ENCODE results near the gene SAP30BP. TPM values are rescaled to one million over a fixed set of nuclear protein-coding genes. Genes with fewer than 3 reads are reported as not detected.

SAP30BP gene
- total RNA-seq, 1 experiment from 2014 or later = 80.3 TPM

DNA sequence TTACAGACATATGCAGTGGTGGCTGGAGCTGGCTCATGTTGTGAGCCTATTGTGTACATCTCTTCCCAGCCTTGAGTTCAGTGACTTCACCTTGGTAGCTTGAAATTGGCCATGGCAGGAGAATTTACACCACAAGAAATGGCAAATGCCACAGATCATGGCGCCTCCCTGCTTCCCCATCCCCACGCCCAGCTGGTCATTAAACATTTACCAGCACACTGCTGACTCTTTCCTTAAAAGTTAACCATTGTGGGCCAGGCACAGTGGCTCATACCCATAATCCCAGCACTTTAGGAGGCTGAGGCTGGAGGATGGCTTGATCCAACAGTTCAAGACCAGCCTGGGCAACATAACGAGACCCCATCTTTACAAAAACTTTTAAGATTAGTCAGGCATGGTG is 31.5 kb downstream of the SAP30BP start:
- H3K27me3 ChIP-seq (ENCODE audit: insufficient read depth, low read depth) = no peaks in the 10 kb centered on the region
- TF ChIP-seq, protein P1, sequence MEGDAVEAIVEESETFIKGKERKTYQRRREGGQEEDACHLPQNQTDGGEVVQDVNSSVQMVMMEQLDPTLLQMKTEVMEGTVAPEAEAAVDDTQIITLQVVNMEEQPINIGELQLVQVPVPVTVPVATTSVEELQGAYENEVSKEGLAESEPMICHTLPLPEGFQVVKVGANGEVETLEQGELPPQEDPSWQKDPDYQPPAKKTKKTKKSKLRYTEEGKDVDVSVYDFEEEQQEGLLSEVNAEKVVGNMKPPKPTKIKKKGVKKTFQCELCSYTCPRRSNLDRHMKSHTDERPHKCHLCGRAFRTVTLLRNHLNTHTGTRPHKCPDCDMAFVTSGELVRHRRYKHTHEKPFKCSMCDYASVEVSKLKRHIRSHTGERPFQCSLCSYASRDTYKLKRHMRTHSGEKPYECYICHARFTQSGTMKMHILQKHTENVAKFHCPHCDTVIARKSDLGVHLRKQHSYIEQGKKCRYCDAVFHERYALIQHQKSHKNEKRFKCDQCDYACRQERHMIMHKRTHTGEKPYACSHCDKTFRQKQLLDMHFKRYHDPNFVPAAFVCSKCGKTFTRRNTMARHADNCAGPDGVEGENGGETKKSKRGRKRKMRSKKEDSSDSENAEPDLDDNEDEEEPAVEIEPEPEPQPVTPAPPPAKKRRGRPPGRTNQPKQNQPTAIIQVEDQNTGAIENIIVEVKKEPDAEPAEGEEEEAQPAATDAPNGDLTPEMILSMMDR (conservative IDR thresholded peaks at IDR 0.05) = no peak
- TF ChIP-seq EZH2 (IDR thresholded peaks at IDR 0.05; ENCODE audit: low read depth) = no peak
- H3K4me3 ChIP-seq = no peak overlapping the region
- intact Hi-C loops (cut with micrococcal nuclease; ENCODE audit: unreplicated experiment) = no loop called here
- H3K4me2 ChIP-seq = peak overlapping the region; percentile 52
- no peaks in the 10 kb centered on the region for H3K9me3 ChIP-seq (ENCODE audit: insufficient read depth, low read depth)
- H3K4me1 ChIP-seq (replicated peaks; ENCODE audit: insufficient read depth) = peaks cover 71% of the 10 kb centered on the region
- H2AFZ ChIP-seq = no peak overlapping the region
- DNase-seq = no peak
- H3K27ac ChIP-seq = peak overlapping the region; percentile 72; the same call in 1 of the 2 replicates
- H3K36me3 ChIP-seq (ENCODE audit: low read depth) = peaks cover 9% of the 10 kb centered on the region; the same call in 1 of the 2 replicates
- ChIA-PET CTCF (no interaction called here), POLR2A (ENCODE audit: unreplicated experiment) (interaction anchor here (0.6 to 0.7 kb wide), 2 partner anchors 8 to 9 kb away, joined by 3 read pairs; no protein-coding TSS in a partner anchor)
- BruUV-seq (replicated peaks) = no TSS peak
- H3K79me2 ChIP-seq (ENCODE audit: low read depth) = peaks cover 40% of the 10 kb centered on the region
- no peaks in the 10 kb centered on the region for H4K20me1 ChIP-seq (ENCODE audit: insufficient read depth)
- peaks cover 59% of the 10 kb centered on the region for H3F3A ChIP-seq (ENCODE audit: insufficient read depth, low read depth)
- no peaks in the 10 kb centered on the region for H3K9me2 ChIP-seq (ENCODE audit: insufficient read depth)

DNA sequence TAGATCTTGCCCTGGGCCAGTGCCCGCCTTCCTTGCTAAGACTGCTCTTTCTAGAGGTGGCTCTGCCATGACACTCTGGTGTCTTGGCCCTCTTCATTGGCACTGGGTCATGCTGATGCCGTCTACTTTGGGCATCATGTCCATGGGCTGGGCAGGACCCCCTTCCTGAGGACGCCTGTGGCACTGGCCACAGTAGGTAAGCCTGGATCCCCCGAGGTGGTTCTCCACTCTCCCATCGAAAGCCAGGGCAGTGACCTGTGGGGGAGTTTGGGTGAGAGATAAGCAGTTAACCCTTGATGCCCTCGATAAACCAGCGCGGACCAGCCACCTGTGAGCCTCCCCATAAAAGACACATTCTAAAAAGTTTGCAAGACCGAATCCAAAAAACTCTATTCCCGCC is 34.1 kb downstream of the SAP30BP start:
- Histone ChIP-seq H3K4me3 (no peak overlapping the region), H2AFZ (no peak overlapping the region), H3K9me3 (ENCODE audit: insufficient read depth, low read depth) (no peaks in the 10 kb centered on the region), H3K9me2 (ENCODE audit: insufficient read depth) (no peaks in the 10 kb centered on the region), H3K36me3 (ENCODE audit: low read depth) (peaks cover 13% of the 10 kb centered on the region; the same call in 1 of the 2 replicates), H3K4me2 (peak overlapping the region; percentile 59), H4K20me1 (ENCODE audit: insufficient read depth) (no peaks in the 10 kb centered on the region), H3K79me2 (ENCODE audit: low read depth) (peaks cover 29% of the 10 kb centered on the region), H3K27ac (peak overlapping the region; percentile 71), H3K27me3 (ENCODE audit: insufficient read depth, low read depth) (no peaks in the 10 kb centered on the region), H3F3A (ENCODE audit: insufficient read depth, low read depth) (peaks cover 49% of the 10 kb centered on the region), H3K4me1 (replicated peaks; ENCODE audit: insufficient read depth) (peaks cover 61% of the 10 kb centered on the region)
- DNase-seq = no peak
- ChIA-PET CTCF (no interaction called here), POLR2A (ENCODE audit: unreplicated experiment) (no interaction called here)
- no TSS peak for BruUV-seq (replicated peaks)
- TF ChIP-seq, protein P1 (conservative IDR thresholded peaks at IDR 0.05) = no peak
- no peak for TF ChIP-seq EZH2 (IDR thresholded peaks at IDR 0.05; ENCODE audit: low read depth)
- intact Hi-C loops (cut with micrococcal nuclease; ENCODE audit: unreplicated experiment) = no loop called here

GRCh38 chr17:75703191-75703590 is 36.1 kb downstream of the SAP30BP start:
- Histone ChIP-seq H3K4me2 (no peak overlapping the region), H3K27me3 (ENCODE audit: insufficient read depth, low read depth) (no peaks in the 10 kb centered on the region), H3K27ac (no peak overlapping the region), H4K20me1 (ENCODE audit: insufficient read depth) (no peaks in the 10 kb centered on the region), H2AFZ (no peak overlapping the region), H3K79me2 (ENCODE audit: low read depth) (peaks cover 22% of the 10 kb centered on the region), H3K9me2 (ENCODE audit: insufficient read depth) (no peaks in the 10 kb centered on the region), H3F3A (ENCODE audit: insufficient read depth, low read depth) (peaks cover 45% of the 10 kb centered on the region), H3K4me1 (replicated peaks; ENCODE audit: insufficient read depth) (peaks cover 61% of the 10 kb centered on the region), H3K4me3 (no peak overlapping the region), H3K36me3 (ENCODE audit: low read depth) (peaks cover 15% of the 10 kb centered on the region; the same call in 1 of the 2 replicates), H3K9me3 (ENCODE audit: insufficient read depth, low read depth) (no peaks in the 10 kb centered on the region)
- ChIA-PET POLR2A (ENCODE audit: unreplicated experiment) (no interaction called here), CTCF (no interaction called here)
- DNase-seq = no peak
- intact Hi-C loops (cut with micrococcal nuclease; ENCODE audit: unreplicated experiment) = no loop called here
- no peak for TF ChIP-seq EZH2 (IDR thresholded peaks at IDR 0.05; ENCODE audit: low read depth)
- TF ChIP-seq, protein P1 (conservative IDR thresholded peaks at IDR 0.05) = no peak
- BruUV-seq (replicated peaks) = no TSS peak

All from PC-9 (cell line).